Measurements from ENCODE around the gene RNASE13.

GRCh38 chr14:21057803-21058675, 23.4 kb upstream of the RNASE13 start, which contains the start of gene RNASE8:
- no peak for TF ChIP-seq POLR2A (IDR thresholded peaks at IDR 0.05)
- TF ChIP-seq, protein P1, sequence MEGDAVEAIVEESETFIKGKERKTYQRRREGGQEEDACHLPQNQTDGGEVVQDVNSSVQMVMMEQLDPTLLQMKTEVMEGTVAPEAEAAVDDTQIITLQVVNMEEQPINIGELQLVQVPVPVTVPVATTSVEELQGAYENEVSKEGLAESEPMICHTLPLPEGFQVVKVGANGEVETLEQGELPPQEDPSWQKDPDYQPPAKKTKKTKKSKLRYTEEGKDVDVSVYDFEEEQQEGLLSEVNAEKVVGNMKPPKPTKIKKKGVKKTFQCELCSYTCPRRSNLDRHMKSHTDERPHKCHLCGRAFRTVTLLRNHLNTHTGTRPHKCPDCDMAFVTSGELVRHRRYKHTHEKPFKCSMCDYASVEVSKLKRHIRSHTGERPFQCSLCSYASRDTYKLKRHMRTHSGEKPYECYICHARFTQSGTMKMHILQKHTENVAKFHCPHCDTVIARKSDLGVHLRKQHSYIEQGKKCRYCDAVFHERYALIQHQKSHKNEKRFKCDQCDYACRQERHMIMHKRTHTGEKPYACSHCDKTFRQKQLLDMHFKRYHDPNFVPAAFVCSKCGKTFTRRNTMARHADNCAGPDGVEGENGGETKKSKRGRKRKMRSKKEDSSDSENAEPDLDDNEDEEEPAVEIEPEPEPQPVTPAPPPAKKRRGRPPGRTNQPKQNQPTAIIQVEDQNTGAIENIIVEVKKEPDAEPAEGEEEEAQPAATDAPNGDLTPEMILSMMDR (IDR thresholded peaks at IDR 0.05), result no peak

All from Peyer's patch (tissue), 4 donors.